Left cardiac atrium (tissue), 4 donors: ENCODE results near the gene RHBDD1. TPM values are rescaled to one million over a fixed set of nuclear protein-coding genes. Genes with fewer than 3 reads are reported as not detected.
"Not testable (repeated sequence)": the region's sequence is repeated elsewhere in the genome, so short reads cannot be mapped to it uniquely, and the experiment has no call there.

Experiments
- ATAC-seq, 2 donors: fragments of 200-7000 bp; cut with Tn5 transposase; one replicate each; pipeline ENCODE4 v1.9.1; 2020; ENCODE audit warnings: mild to moderate bottlenecking in 2 of 2, moderate library complexity in 2 of 2
- DNase-seq: peaks from one replicate; pipeline ENCODE4 v3.0.0-alpha.2; 2020
- intact Hi-C, 2 donors: fragments of 100-400 bp; cut with DNase I; formaldehyde crosslinking; loops; one replicate each; pipeline versions ENCODE4 v1.14.1 to v1.15.1; 2022 to 2023
- total RNA-seq, 2 donors: library from RNA; stranded (reverse); fragmentation: NEBNext Ultra II Directional; extraction: Animal tissue kit (Norgen Biotek cat#: 25700); gene quantifications; one replicate each; pipeline ENCODE4 v1.2.1, GENCODE V29; 2021
- donor health status: DM: no; HTN: yes; CAD: no.
- donor health status: DM: no; HTN: yes; CAD: no; lungs with severe emphysema.
- donor health status: DM: yes; HTN: yes; CAD: no.
- donor health status: Dilated cardiomyopathy.

Gene RHBDD1
- total RNA-seq, 2 donors from 2014 or later: 35.6 to 38.1 TPM

DNA sequence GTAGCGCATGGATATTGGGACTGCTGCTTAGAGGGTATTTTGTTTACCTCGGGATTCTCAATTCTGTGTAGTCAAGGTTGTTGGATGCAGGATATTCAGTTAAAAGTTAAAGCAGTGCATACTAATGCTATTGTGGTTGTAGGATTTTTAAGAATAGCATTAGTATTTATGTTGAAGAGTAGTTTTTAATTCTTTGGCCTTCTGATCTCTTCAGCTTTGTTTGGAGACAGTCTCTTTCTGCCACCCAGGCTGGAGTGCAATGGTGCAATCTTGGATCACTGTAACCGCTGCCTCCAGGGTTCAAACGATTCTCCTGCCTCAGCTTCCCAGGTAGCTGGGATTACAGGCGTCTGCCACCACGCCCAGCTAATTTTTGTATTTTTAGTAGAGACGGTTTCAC, 1.5 kb downstream of the RHBDD1 start:
- ATAC-seq (no peak), DNase-seq (no peak)
- intact Hi-C loops: no loop called here

DNA sequence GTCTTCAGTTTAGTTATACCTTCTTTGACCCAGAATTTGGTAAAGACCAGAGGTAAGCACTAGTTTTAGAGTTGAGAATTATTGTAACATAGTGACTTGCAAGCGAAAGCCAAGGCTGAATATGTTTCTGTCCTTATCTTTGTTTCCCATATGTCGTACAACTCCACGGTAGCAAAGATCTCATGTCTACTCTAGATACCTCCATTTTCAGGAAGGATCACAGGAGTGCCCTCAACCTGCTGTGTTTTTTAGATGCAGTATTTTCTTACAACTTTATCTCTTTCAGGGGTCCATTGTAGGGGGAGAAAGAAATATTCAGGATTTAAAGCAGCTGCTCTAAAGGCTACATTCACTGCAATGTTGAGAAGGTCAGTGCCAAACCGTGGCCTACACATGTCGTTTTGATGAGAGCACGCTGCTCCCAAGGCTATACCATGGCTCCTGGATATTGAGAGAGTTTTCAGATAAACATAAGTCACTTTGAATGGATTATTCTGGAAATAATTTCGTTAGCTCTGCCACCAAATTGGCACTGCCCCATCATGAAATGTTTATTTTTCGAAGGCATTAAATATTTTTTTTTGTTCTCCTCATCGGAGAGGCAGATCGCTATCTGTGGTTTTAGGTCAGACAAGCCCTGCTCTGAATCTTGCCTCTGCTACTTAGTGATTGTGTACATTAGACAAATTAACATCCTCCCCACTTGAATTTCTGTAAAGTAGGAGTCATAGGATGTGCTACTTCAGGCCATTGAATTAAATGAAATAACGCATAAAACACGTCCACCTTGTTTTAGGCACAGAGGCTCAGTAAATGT, 2.1 kb downstream of the RHBDD1 start:
- no peak for ATAC-seq
- intact Hi-C loops: no loop called here

DNA sequence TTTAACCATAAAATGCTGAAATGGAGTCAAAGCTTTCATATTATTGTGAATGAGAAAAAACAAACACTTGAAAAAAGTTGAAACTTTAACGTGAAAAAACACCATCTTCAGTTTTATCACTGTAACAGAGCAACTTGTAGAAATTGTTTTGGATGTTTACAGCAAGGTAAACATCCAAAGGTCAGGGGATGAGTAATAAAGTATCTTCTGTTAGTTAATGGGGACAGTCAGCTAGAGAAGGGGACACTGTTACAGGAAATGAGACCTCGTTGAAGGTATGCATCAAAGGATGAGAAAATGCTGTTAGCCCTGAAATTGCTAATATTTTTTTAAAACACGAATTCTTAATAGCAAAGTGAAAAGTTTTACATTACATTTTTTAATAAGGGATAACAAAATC, 2.9 kb downstream of the RHBDD1 start:
- intact Hi-C loops: no loop called here
- ATAC-seq (no peak), DNase-seq (no peak)

More for the DNA sequence above, 2.1 kb downstream of the RHBDD1 start:
- DNase-seq: no peak

DNA sequence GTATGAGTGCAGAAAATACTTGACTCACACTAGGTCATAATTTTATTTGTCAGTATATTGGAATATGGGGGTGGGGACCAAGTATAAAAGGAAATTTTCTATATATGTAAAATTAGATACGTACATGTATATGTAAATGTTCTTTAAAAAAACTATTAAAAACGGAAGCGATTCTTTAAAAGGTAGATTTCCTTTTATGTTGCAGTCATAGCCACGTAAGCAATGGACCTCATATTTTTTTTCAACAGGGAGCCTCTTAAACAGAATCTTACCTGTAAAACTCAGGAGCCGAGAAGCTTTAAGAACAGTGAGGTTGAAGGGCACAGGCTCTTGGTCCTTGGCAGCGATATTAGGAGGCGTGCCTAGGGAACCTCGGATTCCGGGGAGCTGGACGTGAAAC, 3.3 kb downstream of the RHBDD1 start:
- ATAC-seq (no peak), DNase-seq (no peak)
- intact Hi-C loops: no loop called here

DNA sequence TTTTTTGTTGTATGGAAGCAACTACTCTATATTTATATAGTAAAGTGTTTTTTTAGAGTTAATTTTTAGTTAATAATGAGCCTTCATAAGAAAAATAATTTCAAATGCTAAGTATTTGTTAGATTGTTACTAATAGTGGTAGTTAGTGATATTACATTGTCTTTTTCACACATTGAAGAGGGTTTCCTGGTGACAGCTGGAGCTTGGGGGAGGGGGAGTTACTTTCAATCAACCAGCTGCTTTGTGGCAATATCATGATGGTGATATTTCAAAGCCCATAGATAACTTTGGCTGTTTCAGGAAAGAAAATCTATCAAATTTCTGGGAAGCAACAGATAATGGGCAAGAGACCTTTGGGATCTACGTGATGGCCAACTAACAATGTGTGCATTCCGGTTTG, 4.1 kb downstream of the RHBDD1 start:
- ATAC-seq (no peak), DNase-seq (no peak)
- intact Hi-C loops: no loop called here

DNA sequence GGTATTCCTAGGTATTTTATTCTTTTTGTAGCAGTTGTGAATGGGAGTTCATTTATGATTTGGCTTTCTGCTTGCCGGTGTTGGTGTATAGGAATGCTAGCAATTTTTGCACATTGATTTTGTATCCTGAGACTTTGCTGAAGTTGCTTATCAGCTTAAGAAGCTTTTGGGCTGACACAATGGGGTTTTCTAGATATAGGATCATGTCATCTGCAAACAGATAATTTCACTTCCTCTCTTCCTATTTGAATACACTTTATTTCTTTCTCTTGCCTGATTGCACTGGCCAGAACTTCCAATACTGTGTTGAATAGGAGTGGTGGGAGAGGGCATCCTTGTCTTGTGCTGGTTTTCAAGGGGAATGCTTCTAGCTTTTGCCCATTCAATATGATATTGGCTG, 7.1 kb downstream of the RHBDD1 start:
- DNase-seq, intact Hi-C loops, ATAC-seq: not testable (repeated sequence)

DNA sequence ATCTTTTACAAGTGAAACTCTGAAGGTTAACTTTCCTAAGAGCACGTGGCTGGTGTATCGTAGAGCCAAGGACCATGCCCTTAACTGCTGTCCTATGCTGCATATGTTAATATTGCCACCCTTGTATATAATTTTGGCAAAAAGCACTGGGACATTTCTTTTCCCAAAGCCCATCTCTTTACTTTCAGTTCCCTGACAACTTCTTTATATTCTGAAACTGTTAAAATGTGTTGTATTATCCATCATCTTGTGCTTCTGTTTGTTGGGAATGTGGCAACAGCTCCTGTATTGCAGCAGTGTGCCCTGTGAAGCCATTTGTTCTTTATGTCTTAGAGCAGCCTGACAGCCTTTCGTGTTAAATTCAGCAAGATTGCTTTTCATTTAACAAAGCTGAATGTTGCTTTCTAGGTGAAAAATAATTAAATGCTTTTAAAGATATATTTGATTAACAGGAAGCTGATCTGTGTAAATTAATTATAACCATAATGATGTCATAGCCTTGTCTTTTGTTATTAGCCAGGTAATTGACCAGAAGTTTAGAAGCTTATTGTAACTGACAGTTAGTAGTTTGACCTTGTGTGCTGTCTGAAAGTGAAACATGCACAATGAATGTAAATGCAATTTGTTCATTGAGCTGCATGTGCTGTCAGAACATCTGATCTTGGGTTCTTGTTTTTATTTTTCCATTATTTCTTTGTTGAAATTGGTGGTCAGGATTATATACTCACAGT, 9.7 kb downstream of the RHBDD1 start:
- DNase-seq (no peak), ATAC-seq (no peak)
- intact Hi-C loops: no loop called here

DNA sequence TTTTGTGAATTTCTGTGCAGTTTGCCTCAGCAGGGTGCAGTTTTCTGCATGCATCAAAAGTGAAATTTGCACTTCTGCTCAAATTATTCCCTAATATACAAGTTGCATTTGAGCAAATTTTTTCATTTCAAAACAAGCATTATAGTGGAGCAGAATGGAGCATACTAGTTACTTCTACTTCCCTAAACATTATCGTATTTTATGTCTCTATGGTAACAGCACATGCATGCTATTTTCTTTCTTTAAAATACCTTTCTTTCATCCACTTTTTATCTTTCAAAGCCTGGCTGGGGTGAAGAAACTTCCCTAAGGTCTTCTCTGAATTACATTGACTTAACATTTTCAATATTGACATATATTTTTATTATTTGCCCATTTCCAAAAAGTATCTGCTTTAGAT, 11.2 kb downstream of the RHBDD1 start:
- intact Hi-C loops: no loop called here
- no peak for DNase-seq
- ATAC-seq: no peak

DNA sequence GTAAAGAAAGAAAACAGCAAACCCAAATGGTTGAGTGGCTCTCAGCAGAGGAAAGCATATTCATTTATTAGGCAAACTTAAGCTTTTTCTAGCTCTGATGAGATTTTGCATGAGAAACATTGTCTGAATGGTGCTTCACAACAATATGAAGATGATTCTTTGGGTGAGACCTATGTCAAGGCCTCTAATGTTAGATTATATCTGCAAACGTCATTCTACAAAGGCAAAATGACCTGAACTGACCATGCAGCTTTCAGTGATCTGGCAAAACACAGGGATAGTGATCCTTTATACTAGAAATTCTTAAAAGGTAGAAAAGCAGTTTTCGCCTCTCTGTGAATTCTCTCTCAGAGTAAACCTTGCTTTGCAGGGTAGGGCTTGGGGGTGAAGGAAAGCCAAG, 11.7 kb downstream of the RHBDD1 start:
- intact Hi-C loops: no loop called here
- no peak for DNase-seq
- no peak for ATAC-seq

DNA sequence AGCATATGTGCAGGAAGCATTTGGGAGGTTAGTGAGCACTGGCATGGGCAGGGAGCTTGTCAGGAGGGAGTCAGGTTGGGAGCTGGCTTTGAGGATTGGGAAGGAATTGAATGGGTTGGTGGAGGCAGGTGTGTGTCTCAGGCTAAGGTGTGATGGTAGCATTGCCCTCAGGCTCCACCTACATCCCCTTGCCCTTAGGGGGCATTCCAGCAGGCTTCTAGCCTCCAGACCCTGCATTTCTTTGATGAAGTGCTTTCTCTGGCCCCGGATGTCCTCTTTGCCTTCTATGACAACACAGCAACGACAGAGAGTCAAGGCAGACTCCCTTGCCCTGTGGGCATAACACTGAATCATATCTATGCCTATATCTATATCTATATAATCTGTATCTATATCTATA, 13.5 kb downstream of the RHBDD1 start:
- ATAC-seq (no peak), DNase-seq (no peak)
- intact Hi-C loops: no loop called here

DNA sequence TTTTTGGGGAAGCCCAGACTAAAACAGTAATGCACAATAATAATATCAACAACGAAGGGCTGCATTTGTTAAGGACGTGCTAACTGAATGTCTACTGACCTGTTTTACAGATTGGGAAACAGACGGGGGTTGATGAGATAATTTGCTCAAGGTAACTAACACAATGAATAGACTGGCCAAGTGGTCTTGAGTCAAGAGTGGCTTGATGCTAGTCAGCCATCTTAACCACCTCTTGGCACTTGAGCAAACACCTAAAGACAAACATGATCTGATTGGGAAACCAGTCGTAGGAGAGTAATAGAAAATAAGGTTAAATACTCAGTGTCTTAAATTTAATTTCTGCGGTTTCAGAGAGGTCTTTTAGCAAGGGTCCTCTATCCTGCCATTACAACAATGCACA, 14.2 kb downstream of the RHBDD1 start:
- DNase-seq (no peak), ATAC-seq (no peak)
- intact Hi-C loops: no loop called here

DNA sequence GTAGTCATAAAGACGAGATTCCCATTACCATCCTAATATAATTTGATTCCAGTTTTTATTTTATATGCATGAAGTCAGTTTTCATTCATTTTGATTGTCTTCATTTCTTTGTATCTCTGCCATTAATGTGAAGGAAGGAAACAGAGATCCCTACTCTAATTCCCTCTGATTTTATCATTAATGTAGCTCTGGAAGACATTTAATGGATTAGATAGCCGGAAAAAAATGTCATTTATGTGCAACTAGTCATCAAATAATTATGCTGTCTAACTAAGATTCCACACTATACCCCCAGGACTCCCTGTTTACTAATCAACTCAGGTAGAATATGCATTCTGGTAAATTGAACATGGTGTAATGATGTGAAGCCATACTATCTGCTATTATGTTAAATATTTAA, 19.9 kb downstream of the RHBDD1 start:
- intact Hi-C loops: no loop called here
- ATAC-seq (no peak), DNase-seq (no peak)

DNA sequence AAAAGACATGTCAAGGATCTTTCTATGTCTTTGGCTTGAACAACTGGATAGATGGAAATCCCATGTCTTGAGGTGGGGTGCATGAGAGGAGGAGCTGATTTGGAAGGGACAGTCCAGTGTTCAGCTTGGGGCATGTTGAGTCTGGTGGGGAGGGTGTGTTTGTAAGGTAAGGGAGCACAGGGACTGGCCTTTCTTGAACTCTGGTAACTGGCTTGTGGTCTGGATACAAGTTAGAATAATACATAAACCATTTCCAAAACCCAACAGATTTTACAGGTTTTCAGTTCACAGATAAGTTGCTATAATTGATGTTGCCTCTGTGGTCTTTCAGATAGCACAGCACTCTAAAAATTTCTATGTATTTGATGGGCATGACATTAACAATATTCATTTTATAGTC, 24.2 kb downstream of the RHBDD1 start:
- DNase-seq (no peak), ATAC-seq (no peak)
- intact Hi-C loops: no loop called here

DNA sequence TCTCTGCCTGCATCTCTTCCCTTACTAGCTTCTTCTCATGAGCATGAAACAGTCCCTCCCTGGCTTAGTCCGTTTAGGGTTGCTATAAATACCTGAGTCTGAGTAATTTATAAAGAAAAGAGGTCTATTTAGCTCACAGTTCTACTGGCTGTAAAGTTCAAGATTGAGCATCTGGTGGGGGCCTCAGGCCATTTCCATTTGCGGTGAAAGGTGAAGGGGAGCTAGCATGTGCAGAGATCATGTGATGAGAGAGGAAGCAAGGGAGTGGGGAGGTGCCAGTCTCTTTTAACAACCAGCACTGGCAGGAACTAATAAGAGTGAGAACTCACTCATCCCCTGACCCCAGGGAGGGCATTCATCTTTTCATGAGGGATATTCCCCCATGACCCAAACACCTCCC, 26.8 kb downstream of the RHBDD1 start:
- DNase-seq: no peak
- intact Hi-C loops: no loop called here
- ATAC-seq: no peak

DNA sequence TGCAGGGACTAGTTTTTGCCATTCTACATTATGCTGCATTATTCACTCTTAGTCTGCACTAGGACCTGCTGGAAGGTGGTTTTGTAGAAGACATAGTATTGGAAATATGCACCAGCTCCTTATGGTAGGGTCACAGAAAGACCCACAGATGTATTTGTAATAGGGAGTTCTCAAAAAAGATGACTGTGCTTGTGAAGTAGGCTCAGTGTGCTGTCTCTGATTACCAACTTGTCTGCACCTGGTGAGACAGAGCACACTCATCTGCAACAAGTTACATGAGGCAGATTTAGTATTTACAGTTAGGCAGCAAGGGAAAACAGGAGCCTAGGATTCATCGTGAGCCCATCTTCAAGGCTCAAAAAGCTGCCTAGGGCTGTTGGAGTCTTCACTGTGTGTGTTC, 29.4 kb downstream of the RHBDD1 start:
- no peak for DNase-seq
- intact Hi-C loops: no loop called here
- ATAC-seq: no peak

DNA sequence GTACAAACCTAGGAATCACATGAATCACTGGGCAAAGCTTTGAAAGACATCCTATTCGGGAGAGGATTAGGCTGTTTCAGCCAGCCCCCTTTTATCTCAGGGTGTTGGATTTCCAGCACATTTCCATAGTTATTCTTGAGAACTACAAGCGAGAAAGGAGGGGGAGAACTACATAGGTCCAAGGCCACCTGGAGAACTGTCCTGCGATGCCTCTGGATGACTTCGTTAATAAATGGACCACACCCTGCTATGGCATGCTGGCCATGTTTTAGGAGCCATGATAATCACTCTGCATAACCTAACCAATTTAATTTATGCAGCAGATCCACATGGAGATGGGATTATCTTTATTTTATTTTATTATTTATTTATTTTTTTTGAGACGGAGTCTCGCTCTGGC, 29.9 kb downstream of the RHBDD1 start:
- DNase-seq (no peak), ATAC-seq (no peak)
- intact Hi-C loops: no loop called here

DNA sequence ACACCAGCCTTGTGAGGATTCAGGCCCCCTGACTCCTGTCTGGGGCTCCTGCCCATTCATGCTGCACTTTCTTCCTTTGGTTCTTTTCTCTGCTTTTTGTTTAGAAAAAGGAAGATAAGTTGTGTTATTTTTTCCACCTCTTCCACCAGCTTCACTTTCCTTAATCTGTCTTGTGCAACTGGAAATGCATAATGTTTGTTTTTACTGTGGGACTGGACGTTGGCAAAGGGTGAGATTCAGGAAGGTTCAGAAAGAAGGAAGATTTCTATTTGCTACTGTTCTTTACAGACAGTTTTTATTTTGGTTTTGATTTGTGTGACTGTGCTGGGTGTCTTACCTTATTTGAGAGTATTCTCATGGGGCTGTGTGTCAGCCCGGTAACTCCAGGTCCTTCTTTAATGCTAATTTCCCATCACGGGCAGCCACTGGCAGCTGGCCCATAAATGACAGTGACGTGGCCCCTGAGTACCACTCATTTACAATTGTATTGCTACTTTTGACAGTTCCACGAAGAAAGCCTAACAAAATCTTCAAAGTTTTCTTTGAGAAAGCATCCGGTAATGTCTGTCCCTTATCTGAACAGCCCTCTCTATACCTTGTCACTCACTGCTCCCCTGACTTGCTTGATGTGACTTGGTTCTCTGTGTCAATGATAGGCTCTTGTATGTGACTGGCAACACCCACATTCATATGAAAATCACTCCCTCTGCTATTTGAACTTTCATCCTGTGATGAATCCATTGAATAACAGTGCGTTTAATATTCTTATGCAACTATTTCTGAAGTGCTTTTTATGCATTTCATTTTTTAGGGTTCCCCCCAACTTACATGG, 32.7 kb downstream of the RHBDD1 start:
- intact Hi-C loops: no loop called here
- no peak for DNase-seq
- no peak for ATAC-seq

DNA sequence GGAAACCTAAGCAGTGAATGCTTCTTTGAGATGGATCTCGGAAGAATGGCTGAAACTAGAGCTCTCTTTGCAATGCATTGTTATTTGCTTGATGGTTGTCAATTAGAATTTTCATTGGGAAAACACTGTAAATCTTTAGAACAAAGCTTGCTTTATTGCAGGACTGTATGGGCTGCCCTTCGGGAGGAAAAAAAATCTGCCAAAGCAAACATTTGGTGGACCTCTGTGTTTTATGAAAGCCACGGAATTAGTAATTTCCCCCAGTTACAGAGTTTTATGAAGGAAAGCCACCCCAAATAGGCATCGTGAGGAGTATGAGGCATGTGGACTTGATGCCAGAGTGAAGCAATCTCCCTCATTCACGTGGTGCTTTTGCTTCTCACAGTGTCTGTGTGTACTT, 33.5 kb downstream of the RHBDD1 start:
- no peak for ATAC-seq
- no peak for DNase-seq
- intact Hi-C loops: no loop called here

DNA sequence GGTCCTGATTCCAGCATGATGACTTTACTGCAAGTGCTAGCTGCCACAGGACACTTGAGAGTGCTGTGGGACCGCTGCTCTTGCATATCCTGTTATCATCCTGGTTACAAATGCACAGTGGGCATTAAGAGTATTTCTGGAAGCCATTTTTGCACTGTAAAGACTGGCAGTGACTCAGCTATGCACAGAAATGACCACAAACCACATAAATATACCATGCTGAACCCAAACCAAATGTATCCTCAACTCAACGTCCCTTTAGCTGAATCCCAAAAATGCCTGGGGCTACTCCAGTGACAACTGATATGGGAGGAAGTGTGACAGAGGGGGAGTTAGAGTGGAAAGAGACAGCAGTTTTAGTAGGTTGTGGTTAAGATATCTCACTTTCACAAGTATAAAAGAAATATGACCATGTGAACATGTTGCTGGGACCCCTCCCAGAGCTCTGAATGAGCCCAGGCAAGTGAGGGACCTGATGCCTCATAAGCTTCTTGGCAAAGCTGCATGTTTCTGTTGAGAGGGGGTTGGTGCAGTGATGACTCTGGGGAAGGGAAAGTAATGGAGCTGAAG, 37.3 kb downstream of the RHBDD1 start:
- intact Hi-C loops: no loop called here

DNA sequence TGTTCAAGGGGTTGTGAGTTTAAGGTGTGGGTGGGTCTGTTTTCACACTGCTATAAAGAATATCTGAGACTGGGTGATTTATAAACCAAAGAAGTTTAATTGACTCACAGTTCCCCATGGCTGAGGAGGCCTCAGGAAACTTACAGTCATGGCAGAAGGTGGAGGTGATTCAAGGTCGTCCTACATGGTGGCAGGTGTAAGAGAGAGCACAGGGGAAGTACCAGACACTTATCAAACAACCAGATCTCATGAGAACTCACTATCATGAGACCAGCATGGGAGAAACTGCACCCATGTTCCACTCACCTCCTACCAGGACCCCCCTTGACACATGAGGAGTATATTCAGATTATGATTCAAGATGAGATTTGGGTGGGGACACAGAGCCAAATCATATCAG, 38.0 kb downstream of the RHBDD1 start:
- intact Hi-C loops: no loop called here
- ATAC-seq: no peak

More for the DNA sequence above, 37.3 kb downstream of the RHBDD1 start:
- DNase-seq (no peak), ATAC-seq (no peak)

More for the DNA sequence above, 38.0 kb downstream of the RHBDD1 start:
- DNase-seq: no peak
